Testis (tissue), 3 donors: ENCODE results near the gene BCAS3. TPM values are rescaled to one million over a fixed set of nuclear protein-coding genes. Genes with fewer than 3 reads are reported as not detected.

Experiments used
- DNase-seq: peaks from one replicate; pipeline ENCODE4 v3.0.0-alpha.2; 2019
- H3K27ac ChIP-seq, 2 donors: fragments of 200-600 bp; sonication (generic); one replicate each; pipeline ENCODE4 v1.5.1; 2019
- H3K27me3 ChIP-seq: fragments of 200-600 bp; sonication (generic); one replicate; pipeline ENCODE4 v1.5.1; 2019
- H3K36me3 ChIP-seq: fragments of 200-600 bp; sonication (generic); one replicate; pipeline ENCODE4 v1.5.1; 2017; ENCODE audit warnings: low read depth; ENCODE audit errors: missing control alignments
- H3K4me1 ChIP-seq: fragments of 200-600 bp; sonication (generic); one replicate; pipeline ENCODE4 v1.5.1; 2019
- H3K4me3 ChIP-seq, 2 donors: fragments of 200-600 bp; sonication (generic); one replicate each; pipeline ENCODE4 v1.5.1; 2017 to 2019
- H3K9me3 ChIP-seq: fragments of 200-600 bp; sonication (generic); one replicate; pipeline ENCODE4 v1.5.1; 2017
- CTCF ChIP-seq, 3 experiments: fragments of 450-650 bp in 2 of 3; fragments of 200-600 bp in 1 of 3; sonication (generic) in 1 of 3; IDR thresholded peaks; one replicate each; pipeline ENCODE4 v1.5.1; 2016 to 2019; ENCODE audit warnings: antibody characterized with exemption in 3 of 3, mild to moderate bottlenecking in 2 of 3, moderate library complexity in 1 of 3
- POLR2A ChIP-seq: fragments of 450-650 bp; IDR thresholded peaks from one replicate; pipeline ENCODE4 v1.6.1; 2017; ENCODE audit warnings: antibody characterized with exemption, mild to moderate bottlenecking, moderate library complexity
- WGBS, 2 donors: methylation state at CpG; one replicate each; pipeline ENCODE4 v1.1.5; 2018; 5-methylcytosine and 5-hydroxymethylcytosine counted together
- intact Hi-C: fragments of 100-400 bp; cut with DNase I; formaldehyde crosslinking; loops from one replicate; pipeline ENCODE4 v1.15.1; 2023; ENCODE audit warnings: low total_unique reads
- polyA plus RNA-seq: library from polyadenylated mRNA; stranded (reverse); fragments of 350-450 nt; fragmentation: Illumina TruSeq; extraction: RNeasy Lipid Tissue Mini Kit (QIAGEN cat#74804); gene quantifications from one replicate; pipeline ENCODE4 v1.2.3, GENCODE V29; 2014; ENCODE audit warnings: low read depth, low replicate concordance; ENCODE audit not compliant: insufficient read depth
- total RNA-seq, 2 donors: library from RNA; depleted of rRNA; stranded (reverse); fragments of >200 nt; gene quantifications; one replicate each; pipeline ENCODE4 v1.2.3, GENCODE V29; 2016

Gene BCAS3
- total and polyA plus RNA-seq, 3 donors from 2014 or later, result 54.8 to 96.7 (median 73.0) TPM

- Histone ChIP-seq H3K9me3 (no peaks in the 10 kb centered on the region), H3K27me3 (no peaks in the 10 kb centered on the region), H3K4me1 (peaks cover 12% of the 10 kb centered on the region), H3K27ac (no peak overlapping the region), H3K36me3 (no peaks in the 10 kb centered on the region), H3K4me3 (no peak overlapping the region)
- DNase-seq, result no peak
- TF ChIP-seq CTCF (IDR thresholded peaks at IDR 0.05), result no peak
- no peak for TF ChIP-seq POLR2A
- intact Hi-C loops, result no loop called here
- WGBS, 2 donors, result 100% methylated on average over 1 of the region's 1 CpG
These were observed 556.5 kb downstream of the BCAS3 start for GRCh38 chr17:61233991-61234750.

- Histone ChIP-seq H3K4me3 (no peak overlapping the region), H3K27ac (peak overlapping the region in 1 of 2 donors; percentile 10), H3K9me3 (no peaks in the 10 kb centered on the region), H3K4me1 (peaks cover 12% of the 10 kb centered on the region), H3K36me3 (no peaks in the 10 kb centered on the region), H3K27me3 (no peaks in the 10 kb centered on the region)
- TF ChIP-seq CTCF (IDR thresholded peaks at IDR 0.05), result no peak
- no peak for TF ChIP-seq POLR2A
- no peak for DNase-seq
- intact Hi-C loops, result no loop called here
- 75 to 76% methylated on average over 15 of the region's 15 CpGs for WGBS, 2 donors
These were observed 557.6 kb downstream of the BCAS3 start for GRCh38 chr17:61235001-61235826.

- 30 to 40% methylated on average over 5 of the region's 5 CpGs for WGBS, 2 donors
- intact Hi-C loops, result no loop called here
These were observed 558.2 kb downstream of the BCAS3 start for GRCh38 chr17:61235827-61236197.

GRCh38 chr17:61237275-61237674, 559.6 kb downstream of the BCAS3 start:
- peak; percentile 21 for DNase-seq
- H3K4me3 ChIP-seq, result no peak overlapping the region
- H3K4me1 ChIP-seq, result peaks cover 12% of the 10 kb centered on the region
- intact Hi-C loops, result no loop called here
- H3K36me3 ChIP-seq, result no peaks in the 10 kb centered on the region
- H3K9me3 ChIP-seq, result no peaks in the 10 kb centered on the region
- WGBS, 2 donors, result 79 to 86% methylated on average over 7 of the region's 7 CpGs
- H3K27ac ChIP-seq, result no peak overlapping the region
- H3K27me3 ChIP-seq, result no peaks in the 10 kb centered on the region
- TF ChIP-seq POLR2A (no peak), CTCF (IDR thresholded peaks at IDR 0.05) (no peak)

More at GRCh38 chr17:61235827-61236197, 558.2 kb downstream of the BCAS3 start:
- Histone ChIP-seq H3K4me1 (peaks cover 12% of the 10 kb centered on the region), H3K27ac (peak overlapping the region in 1 of 2 donors; percentile 10), H3K27me3 (no peaks in the 10 kb centered on the region), H3K9me3 (no peaks in the 10 kb centered on the region), H3K4me3 (no peak overlapping the region), H3K36me3 (no peaks in the 10 kb centered on the region)
- TF ChIP-seq POLR2A, result no peak
- TF ChIP-seq CTCF (IDR thresholded peaks at IDR 0.05), result no peak
- DNase-seq, result peak; percentile 56
